ENCODE measurements around the gene ATRAID. TPM values are rescaled to one million over a fixed set of nuclear protein-coding genes. Genes with fewer than 3 reads are reported as not detected.
"Not testable (repeated sequence)": the region's sequence is repeated elsewhere in the genome, so short reads cannot be mapped to it uniquely, and the experiment has no call there.

ATRAID gene, protein sequence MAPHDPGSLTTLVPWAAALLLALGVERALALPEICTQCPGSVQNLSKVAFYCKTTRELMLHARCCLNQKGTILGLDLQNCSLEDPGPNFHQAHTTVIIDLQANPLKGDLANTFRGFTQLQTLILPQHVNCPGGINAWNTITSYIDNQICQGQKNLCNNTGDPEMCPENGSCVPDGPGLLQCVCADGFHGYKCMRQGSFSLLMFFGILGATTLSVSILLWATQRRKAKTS
- total RNA-seq = 188 and 203 TPM in 2 replicates
- polyA plus RNA-seq (2012) = 216 TPM

- peak; percentile 90 for DNase-seq (ENCODE audit: low read depth)
These were observed at the start of gene ATRAID, which contains the start of gene SLC5A6 for GRCh38 chr2:27211943-27212625. Gene ATRAID, plus strand, starts transcription at chr2:27212041. Its CDS starts 328 bp downstream, at chr2:27212369. Gene SLC5A6, minus strand, starts transcription at chr2:27212268. Its CDS starts 4,618 bp downstream, at chr2:27207650.

GRCh38 chr2:27162151-27163121 is 49.4 kb upstream of the ATRAID start:
- DNase-seq (ENCODE audit: low read depth) = no peak

- no peak for DNase-seq (ENCODE audit: low read depth)
These were observed 46.7 kb upstream of the ATRAID start for GRCh38 chr2:27164960-27165763.

DNA sequence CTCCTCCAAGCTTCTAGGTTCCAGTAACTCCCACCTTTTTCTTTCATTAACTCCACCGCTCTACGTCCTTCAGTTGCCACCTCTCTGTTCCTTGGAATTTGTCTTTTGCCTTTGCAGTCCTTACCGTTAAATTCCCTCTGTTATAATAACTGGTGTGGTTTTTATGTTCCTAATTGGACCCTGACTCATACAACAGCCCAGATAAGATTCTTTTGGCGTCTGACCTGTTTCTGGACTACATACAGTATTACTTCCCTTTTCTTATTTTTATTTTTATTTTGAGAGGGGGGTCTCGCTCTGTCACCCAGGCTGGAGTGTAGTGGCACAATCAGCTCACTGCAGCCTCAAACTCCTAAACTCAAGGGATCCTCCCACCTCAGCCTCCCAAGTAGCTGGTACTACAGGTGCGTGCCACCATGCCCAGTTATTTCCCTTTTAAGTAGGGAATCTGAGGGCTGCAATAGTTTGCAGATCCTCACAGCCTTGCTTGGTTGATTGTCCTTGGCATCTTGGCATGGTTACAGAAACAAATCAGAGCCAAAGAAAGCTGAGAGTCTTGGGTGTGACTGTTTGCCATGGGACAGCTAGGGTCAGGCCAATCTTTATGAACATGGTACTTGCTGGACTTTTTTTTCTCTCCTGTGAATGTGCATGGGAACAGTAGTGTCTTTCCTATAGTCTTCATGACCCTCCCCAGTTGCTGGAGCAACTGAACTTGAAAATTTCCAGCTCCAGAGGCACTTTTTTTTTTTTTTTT is 41.1 kb upstream of the ATRAID start:
- peak; percentile 44 for DNase-seq (ENCODE audit: low read depth)

- DNase-seq (ENCODE audit: low read depth) = no peak
These were observed 40.4 kb upstream of the ATRAID start for GRCh38 chr2:27171351-27171848.

- peak; percentile 39 for DNase-seq (ENCODE audit: low read depth)
These were observed 37.2 kb upstream of the ATRAID start for GRCh38 chr2:27174638-27175037.

DNA sequence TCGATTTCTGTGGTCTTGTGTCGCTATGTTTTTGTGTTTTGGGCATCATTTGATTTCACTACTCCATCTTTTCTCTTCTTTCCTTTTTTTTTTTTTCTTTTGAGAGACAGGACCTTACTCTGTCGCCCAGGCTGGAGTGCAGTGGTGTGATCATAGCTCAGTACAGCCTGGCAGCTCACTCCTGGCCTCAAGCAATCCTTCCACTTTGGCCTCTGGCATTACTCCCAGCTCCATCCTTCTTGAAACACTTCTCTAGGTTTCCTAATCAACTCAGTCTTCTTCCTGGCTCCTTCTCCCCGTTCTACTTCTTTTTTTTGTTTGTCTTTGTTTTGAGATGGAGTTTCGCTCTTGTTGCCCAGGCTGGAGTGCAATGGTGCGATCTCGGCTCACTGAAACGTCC is 36.5 kb upstream of the ATRAID start:
- no peak for DNase-seq (ENCODE audit: low read depth)

DNA sequence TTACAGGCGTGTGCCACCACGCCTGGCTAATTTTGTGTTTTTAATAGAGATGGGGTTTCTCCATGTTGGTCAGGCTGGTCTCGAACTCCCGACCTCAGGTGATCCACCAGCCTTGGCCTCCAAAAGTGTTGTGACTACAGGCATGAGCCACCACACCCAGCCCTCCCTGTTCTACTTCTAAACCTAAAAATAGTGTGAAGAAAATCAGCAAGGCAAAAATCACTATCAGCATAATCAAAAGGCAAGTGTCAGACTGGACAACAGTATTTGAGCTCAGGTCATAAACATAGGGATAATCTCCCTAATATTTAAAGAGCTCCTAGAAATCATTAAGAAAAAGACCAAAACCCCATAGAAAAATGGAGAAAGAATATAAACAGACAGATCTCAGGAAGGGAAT is 36.1 kb upstream of the ATRAID start:
- DNase-seq (ENCODE audit: low read depth) = not testable (repeated sequence)

- no peak for DNase-seq (ENCODE audit: low read depth)
These were observed 34.1 kb upstream of the ATRAID start for GRCh38 chr2:27177441-27178351.

GRCh38 chr2:27178469-27178868 is 33.4 kb upstream of the ATRAID start:
- no peak for DNase-seq (ENCODE audit: low read depth)

DNA sequence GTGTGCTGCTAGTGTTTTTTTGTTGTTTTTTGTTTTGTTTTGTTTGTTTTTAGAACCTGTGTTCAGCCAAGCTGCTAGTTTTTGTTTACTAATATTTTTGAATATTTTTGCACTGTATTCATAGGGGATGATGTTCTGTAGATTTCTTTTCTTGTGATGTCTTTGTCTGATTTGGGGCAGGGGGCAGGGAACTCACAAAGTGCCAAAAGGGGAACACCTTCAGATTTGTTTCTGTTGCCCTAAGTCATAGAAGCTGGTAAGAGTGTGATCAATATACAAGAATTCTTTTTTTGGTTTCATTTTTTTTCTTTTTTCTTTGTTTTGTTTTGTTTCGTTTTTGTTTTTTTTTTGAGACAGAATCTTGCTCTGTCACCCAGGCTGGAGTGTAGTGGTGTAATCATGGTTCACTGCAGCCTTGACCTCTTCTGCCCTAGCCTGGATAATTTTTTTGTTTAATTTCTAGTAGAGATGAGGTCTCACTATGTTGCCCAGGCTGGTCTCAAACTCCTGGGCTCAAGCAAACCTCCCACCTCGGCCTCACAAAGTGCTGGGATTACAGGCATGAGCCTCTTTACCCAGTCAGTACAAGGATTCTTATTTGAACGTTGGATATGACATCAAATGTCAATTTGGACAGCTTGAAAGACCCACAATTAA is 32.4 kb upstream of the ATRAID start:
- no peak for DNase-seq (ENCODE audit: low read depth)

DNA sequence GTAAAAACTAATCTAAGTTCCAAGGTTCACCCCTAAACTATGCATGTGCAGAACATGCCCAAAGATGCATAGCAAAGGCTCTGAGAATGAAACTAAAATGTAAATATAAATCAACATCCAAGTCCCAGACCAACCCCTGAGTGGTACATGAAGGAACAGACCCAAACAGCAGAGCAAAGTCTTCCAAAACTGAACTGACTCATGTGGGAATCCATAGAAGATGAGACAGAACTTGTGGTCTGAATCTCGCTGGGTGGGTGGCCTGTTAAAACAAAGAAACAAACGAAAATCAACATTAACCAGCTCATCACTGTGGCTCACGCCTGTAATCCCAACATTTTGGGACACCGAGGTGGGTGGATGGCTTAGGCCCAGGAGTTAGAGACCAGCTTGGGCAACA is 29.5 kb upstream of the ATRAID start:
- DNase-seq (ENCODE audit: low read depth) = no peak

GRCh38 chr2:27184115-27184514 is 27.7 kb upstream of the ATRAID start:
- DNase-seq (ENCODE audit: low read depth) = peak; percentile 68

- peak; percentile 70 for DNase-seq (ENCODE audit: low read depth)
These were observed 26.4 kb upstream of the ATRAID start for GRCh38 chr2:27185331-27186026.

- DNase-seq (ENCODE audit: low read depth) = peak; percentile 90
These were observed 25.1 kb upstream of the ATRAID start for GRCh38 chr2:27186613-27187345.

DNA sequence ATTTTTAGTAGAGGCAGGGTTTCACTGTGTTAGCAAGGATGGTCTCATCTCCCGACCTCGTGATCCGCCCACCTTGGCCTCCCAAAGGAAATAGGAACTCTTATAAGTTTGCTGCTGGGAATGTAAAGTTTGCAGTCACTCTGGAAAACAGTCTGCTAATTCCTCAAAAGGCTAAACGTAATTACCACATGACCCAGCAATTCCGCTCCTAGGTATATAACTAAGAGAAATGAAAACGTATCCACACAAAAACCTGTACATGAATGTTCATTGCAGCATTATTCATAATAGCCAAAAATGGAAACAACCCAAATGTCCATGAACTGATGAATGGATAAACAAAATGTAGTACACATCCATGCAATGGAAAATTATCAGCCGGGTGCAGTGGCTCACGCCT is 21.9 kb upstream of the ATRAID start:
- DNase-seq (ENCODE audit: low read depth) = no peak

All from myocyte (in vitro differentiated cells).